SW480 (cell line): Measurements from ENCODE around the gene NKG7.

Experiments
- DNase-seq: peaks from one replicate; pipeline ENCODE4 v3.0.0-alpha.2; 2016; ENCODE audit warnings: low spot score

The NKG7 gene

GRCh38 chr19:51337141-51337860 is 35.2 kb downstream of the NKG7 start:
- DNase-seq: no peak

- no peak for DNase-seq
Observed at GRCh38 chr19:51333836-51334460, 38.5 kb downstream of the NKG7 start.

GRCh38 chr19:51331716-51332115 is 40.7 kb downstream of the NKG7 start:
- DNase-seq: no peak

GRCh38 chr19:51331193-51331592 is 41.3 kb downstream of the NKG7 start:
- DNase-seq: no peak

GRCh38 chr19:51330366-51330765 is 42.1 kb downstream of the NKG7 start:
- DNase-seq: no peak

GRCh38 chr19:51329411-51329810 is 43.0 kb downstream of the NKG7 start:
- DNase-seq: no peak

GRCh38 chr19:51327066-51328001 is 45.1 kb downstream of the NKG7 start:
- no peak for DNase-seq

- no peak for DNase-seq
Observed at GRCh38 chr19:51326216-51327065, 46.0 kb downstream of the NKG7 start.

GRCh38 chr19:51325161-51325976 is 47.1 kb downstream of the NKG7 start:
- peak; percentile 46 for DNase-seq

- no peak for DNase-seq
Observed at GRCh38 chr19:51324167-51324481, 48.3 kb downstream of the NKG7 start.

GRCh38 chr19:51323481-51324166 is 48.8 kb downstream of the NKG7 start:
- no peak for DNase-seq

- no peak for DNase-seq
Observed at GRCh38 chr19:51321799-51322198, 50.7 kb downstream of the NKG7 start.
